HG03139 (cell line): ENCODE results near the gene ERC2.

Experiments
- ATAC-seq: cut with Tn5 transposase; IDR thresholded peaks from one replicate; pipeline ENCODE4 v1.9.1; 2021; ENCODE audit not compliant: unreplicated experiment

ERC2 gene

DNA sequence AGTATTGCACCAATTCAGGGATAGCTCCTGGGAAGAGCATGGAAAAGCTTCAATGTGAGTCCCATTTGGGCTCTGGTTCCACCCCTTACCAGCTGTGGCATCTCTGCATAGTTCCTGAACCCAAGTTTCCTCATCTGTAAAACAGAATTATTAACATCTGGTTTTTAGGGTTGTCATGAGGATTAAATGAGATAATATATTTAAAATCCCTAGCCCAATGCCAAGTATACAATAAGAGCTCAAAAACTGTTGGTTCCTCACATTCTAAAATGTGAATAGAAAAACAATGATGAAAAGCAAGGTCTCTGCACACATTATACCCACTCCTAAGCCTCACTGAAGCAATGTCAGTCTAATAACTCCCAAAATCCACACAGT is 743.9 kb downstream of the ERC2 start:
- ATAC-seq: no peak

DNA sequence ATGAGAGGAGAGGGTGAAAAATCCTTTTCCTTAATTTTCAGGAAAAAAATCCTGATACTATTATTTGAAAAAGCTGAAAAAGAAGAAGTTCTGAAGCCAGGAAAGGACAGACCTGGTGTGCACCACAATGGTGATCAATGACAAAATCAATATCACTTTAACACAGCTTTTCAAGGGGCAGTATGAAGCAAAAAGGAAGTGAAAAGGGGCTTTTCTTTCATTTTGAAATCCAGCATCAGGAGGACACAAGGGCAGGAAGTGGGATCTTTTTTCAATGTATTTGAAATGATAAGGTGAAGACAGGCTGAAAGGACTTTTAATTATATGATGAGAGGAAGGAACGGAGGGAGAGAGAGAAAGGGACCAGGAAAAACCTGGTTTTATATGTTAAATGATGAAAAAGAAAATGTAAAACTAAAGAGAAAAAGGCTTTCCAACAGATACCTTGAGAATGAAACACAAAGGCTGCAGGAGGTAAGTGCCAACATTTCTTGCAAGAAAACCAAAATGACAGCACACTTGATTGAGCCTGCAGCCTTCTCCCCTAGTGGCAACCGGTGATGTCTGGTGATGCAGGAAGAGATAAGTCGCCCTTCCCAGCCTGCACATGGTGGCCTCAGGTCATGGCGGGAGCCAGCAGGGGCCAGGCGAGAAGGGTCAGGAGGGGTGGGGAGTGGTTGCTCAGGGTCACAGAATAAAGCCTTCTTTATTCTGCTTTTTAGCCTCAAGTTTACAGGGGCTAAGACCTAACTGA is 744.4 kb downstream of the ERC2 start:
- ATAC-seq: no peak

DNA sequence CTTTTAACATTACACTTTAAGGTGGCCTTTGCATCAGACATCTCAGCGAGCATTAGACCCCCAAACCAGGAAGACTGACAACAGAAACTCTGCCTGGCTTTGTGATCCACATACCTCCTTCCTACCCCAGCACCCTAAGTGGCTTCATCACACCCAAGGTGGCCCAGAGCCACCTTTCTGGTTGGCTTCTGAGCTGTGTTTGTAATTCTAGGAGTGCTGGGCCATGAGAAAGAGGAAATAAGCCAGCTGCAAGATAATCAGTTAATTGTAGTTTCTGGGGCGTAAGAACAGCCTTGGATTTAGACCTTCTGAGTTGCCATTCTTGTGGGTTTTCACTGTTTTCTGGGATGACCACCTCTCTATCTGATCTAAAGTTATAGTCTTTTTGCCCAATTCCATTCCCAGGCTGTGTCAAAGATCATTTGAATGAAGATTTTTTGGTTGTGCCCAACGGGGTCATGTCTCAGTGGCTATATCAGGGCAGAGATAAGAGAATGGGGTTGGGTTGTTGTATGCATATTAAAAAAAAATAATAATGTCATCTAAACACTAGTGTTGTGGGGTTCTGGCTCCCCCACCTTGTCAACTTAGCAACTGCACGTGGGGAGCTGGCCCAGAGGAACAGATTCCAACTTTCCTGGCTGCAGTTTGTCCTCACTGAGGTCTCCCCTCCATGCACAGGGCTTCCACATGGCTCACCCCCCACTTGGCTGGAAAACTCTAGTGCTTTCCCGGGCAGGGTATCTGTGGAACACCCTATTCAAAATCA is 746.4 kb downstream of the ERC2 start:
- no peak for ATAC-seq

DNA sequence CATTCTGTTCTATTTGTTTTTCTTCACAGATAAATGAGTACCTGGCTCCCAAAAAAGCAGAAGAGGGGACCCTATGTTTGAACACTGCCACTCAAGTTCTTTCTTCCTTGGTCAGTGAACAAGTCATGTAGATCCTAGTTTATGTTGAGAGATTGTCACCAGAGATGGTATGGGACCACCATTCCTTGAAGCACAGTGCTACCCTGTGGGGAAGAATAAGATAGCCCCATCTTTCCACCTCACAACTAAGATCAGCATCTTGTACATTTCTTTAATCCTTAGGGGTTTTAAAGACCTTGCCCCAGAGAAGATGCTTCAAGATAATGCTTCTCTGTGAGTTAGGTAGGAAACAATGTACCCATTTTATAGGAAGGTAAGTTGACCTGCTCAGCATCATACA is 747.7 kb downstream of the ERC2 start:
- no peak for ATAC-seq

DNA sequence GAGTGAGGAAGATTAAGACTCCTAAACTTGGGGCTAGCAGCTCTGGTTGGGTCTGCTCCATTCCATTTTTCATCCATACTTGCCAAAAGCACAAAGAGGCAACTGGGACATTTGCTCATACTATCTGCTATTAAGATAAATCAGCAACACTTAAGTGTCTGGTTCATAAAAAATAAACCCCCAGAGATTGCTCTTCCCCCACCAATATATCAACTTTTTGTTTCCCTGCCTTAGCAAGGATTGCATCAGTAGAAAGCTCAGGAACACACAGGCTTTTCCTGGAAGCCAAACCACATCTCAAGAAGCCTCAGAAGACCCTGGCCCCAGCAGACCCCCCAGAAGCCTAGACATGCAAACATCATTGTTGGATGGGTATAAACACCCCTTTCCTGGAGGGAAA is 748.8 kb downstream of the ERC2 start:
- ATAC-seq: no peak

DNA sequence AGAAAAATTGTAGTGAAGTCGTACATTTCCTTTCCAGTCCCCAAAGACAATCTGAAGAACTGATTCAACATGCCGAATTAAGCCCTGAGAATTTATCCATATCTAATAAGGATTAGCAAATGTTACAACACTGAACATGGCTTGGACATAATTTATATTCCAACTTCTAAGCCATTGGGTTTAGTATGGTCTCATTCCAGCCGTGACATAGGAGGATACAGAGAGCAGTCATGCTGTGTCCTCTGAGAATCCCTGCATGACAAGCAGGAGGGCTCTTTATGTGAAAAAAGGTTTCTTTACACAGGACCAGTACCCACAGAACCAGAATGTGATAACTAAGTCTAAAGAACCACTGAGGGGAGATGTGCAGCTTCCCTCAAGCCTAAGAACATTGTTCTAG is 749.3 kb downstream of the ERC2 start:
- no peak for ATAC-seq

DNA sequence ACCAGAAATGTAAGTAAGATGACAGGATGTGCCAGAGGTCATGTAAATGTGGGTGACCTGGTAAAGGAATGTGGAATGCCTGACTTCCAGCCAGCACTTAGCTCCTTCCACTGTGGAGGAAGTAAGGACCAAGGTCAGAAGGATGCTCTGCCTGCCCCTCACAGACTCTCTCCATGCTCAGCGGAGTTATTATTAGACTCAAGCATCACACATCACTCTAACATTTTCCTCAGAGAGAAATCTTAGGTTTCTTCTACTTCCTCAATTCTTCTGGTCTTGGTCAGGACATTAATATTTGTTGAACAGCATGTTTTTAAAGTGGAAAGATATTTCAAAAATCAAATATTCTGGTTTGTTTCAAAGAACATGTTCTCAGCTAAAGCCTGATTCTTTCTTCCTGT is 749.7 kb downstream of the ERC2 start:
- ATAC-seq: no peak

DNA sequence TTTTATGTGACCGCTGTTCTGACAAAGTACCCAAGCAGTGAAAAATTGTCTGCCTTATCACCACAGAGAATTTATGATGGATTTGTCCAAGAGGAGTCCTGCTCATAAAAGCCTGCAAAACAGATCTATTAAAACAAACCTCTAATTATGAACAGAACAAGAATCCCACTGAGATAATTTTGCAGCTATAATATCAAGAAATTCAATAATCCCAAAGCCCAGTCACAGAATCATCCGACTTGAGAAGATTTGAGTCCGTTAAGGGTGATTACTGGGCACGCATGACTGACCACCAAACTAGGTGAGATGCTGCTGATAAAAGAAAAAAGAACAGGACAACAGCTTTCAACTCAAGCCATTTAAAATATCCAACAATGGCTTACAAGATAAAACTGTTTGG is 750.2 kb downstream of the ERC2 start:
- ATAC-seq: no peak

DNA sequence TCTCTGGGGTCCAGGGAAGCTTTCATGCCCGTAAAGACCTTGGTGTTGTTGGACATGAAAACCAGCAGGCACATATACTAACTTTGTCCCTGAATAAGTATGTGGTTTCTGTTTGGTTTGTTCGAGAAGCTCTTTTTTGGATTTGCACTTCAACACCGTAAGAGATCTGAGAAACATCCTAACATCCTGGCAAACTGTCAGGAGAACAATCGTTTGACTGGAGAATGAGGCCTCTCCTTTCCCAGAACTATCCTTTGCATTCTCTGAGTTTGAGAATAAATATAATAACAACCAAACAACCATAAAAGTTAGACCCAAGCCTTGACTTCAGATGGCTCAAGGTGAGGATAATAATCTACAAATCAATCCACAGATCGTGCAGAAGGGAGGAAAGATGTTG is 750.8 kb downstream of the ERC2 start:
- no peak for ATAC-seq

DNA sequence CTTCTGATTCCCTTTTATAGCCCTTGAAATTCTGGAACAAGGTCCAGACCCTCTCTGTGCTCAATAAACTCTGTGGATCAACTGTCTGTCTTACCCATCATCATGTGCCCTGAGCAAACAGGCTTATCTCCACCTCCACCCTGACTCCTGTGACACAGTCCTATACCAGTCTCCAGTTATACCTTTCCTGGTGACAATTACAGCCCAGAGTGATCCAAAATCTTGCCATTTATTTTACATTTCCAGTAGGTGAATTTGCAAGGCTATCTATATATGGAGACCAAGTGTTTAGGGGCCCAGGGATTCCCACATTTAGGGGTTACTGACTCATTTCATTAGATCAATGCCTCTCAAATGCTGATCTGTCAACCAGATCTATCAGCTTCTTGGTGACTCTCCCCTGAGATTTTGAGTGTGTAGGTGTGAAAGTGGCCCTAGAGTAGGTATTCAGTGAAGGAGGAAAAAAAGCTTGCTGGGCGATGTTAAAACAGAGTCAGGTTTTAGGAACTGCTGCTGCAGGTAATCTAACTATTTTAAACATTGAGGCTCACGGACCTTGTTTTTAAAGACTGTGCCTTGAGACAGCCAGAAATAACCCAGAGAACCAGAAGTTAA is 751.5 kb downstream of the ERC2 start:
- no peak for ATAC-seq

DNA sequence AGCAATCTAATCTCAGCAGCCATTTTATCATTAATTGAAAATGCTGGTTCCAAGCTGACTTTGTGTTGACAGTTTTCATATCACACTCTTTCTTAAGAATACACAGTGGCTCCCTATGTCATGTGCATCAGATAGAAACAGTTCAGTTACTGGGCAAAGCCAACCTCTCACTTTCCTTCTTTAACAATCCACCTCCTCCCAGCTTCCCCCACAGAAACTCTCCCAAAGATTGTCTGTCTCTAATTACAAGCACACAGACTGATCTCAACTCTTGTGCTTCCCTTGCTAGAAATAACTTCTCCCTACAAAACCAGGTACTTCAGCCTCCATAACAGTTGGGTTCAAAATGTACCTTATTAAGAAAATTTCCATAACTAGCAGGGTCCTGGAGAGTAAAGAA is 752.2 kb downstream of the ERC2 start:
- ATAC-seq: no peak

DNA sequence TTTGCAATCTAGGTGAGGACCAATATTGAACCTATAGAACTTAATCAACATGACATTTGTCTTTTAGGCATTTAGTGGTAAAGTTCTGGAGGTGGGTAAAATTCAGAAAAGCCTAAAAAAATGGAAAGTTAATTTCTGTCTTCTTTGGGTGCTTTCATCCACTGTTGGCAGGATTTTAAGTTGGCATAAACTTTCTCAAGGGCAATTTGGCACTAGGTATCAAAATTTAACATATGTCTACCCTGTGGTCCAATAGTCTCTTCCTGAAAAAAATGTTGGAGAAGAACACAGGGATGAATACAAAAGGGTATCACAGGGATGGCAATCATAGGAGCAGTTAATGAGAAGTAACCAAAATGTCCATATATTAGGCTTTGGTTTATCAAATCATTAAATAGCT is 754.2 kb downstream of the ERC2 start:
- ATAC-seq: no peak

DNA sequence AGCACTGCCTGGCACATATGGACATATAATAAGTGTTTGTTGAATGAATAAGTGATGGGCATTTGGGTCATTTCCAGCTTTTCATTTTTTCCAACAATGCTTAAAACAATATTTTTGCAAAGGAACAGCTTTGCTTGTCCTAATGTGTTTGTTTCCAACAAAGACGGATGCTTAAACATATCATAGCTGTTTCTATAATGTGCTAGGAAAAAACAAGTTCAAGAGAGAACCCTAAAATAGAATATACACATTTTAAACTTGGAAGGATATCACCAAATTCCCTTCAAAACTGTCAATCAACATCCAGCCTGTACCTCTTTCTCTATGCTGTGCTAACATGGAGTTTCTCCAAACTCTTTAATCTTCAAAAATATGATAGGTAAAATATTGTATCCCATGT is 756.6 kb downstream of the ERC2 start:
- ATAC-seq: no peak

DNA sequence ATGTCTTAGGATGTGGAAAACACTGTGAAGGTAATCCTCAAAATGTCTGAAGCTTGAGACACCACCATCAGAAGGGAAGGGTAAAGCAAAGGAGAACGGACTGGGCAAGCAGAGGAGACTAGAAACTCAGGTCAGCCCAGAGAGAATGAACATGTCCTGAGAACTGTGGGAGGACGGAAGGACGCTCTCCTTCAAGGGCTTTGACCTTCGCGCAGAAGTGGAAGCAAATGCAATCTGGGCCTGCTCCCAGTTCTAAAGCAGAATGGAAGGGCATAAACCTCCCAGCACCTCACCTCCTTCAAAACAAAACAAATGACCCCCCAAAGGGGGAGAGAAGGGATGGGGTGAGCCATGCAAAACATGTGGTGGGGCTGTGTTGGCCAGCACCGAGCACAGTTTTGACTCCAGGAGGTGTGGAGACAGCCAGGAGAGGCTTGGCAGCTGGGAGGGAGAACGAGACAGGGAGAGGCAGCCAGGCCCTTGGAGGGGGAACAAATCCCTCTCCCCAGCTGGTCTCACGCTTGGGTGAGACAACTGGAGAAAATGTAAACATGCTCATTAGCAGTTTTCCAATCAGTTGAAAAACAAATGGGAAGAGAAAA is 758.8 kb downstream of the ERC2 start:
- ATAC-seq: no peak

DNA sequence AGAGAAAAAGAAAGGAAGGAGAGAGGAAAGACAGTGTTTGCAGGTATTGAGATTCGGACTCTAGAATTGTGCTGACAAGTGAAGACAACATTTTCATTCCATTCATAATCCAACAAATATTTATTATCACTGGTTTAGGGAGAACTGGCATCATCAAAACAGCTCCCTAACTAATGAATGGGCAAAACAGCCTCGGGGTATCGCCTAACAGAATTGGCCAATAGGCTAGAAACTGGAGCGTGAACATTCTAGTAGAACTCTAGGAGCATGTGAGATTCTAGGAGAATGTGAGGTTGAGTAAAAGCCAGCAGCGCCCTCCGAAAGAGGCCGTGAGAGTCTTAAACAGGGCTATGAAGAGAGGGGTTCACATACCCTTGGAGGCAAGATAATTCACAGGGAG is 759.3 kb downstream of the ERC2 start:
- no peak for ATAC-seq

DNA sequence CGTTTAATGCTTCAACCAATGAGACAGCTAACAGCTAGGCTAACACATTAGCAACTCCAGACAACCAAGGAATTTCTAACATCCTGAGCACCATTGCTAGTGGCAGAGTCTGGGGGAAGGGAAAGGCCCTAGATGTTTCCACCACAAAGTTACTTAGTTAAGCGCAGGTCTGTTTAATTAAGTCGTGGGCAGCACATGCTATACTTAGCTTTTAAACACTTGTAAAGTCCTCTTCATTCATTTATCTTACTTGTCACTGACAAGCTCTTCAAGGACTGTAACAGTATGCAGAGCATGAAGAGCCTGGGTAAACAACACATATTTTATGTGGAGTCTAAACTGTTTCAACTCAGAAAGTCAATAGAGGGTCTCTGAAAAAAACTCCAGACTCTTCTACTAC is 760.0 kb downstream of the ERC2 start:
- ATAC-seq: no peak

DNA sequence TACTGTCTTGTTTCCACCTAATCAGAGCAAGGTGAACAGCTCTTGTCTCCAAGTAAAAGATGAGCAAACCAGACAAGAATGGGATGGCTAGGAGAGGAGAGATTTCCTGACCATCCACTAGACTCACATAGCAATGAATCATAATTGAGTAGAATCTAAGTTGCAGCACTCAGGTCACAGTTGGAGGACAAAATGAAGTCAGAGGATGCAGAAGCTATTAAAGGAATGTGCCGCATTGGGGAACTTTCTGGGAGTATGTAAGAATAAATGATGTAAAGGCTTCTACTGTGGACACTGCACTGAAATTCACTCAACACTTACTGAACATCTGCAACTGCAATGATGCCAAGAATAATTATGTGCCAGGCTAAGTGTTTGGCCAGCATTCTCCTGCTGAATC is 763.7 kb downstream of the ERC2 start:
- no peak for ATAC-seq

DNA sequence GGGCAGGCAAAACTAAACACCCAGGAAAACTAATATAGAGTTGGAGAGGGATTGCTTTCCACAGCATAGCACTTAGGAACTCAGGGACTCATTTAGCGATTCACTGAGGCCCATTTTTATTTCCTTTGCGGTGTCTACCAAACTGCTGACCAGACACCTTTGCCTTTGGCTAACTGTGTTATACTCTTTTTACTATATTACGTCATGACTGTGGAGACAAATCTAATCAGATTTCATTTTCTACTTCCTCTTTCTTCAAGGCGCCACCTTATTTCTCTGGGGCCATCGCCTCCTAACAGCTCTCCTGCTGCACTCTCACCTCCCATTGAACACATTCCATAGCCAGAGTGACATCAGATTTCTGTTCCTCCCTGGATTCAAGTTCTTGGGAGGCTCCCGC is 765.4 kb downstream of the ERC2 start:
- no peak for ATAC-seq

DNA sequence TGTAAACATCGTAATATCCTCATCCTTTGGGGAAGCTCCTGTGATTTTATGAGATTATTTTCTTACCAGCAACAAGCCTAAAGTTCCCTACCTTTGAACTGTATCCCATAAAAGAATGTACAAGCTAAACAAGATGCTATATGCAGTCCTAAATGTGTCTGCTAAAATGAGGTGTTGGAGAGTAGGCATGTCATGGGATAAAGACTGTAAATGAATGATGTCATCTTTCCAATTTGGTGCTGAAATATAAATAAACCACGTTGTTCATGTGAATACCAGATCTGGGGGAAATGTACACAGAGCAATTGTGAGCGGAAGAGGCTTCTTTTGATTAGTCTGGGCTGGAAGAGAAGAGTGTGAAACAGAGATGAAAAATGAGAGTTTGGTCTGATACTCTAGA is 766.3 kb downstream of the ERC2 start:
- ATAC-seq: no peak

DNA sequence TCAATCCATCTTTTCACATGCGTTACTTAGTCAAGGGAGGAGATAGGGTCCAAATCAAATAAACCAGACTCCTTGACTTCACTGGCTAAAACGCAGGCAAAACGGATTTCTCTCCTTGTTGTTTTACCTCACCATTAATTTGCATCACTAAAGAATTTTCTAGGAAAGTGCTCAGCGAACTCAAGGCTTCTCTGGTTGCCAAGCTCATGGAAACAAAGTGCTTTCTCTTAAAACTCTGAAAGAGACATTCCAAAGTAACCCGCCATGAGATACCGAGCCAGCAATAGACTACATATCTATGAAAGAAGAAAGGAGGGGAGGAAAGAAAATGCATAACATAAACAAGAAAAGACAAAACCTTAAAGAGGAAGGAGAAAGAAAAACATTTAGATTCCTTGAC is 769.4 kb downstream of the ERC2 start:
- no peak for ATAC-seq

DNA sequence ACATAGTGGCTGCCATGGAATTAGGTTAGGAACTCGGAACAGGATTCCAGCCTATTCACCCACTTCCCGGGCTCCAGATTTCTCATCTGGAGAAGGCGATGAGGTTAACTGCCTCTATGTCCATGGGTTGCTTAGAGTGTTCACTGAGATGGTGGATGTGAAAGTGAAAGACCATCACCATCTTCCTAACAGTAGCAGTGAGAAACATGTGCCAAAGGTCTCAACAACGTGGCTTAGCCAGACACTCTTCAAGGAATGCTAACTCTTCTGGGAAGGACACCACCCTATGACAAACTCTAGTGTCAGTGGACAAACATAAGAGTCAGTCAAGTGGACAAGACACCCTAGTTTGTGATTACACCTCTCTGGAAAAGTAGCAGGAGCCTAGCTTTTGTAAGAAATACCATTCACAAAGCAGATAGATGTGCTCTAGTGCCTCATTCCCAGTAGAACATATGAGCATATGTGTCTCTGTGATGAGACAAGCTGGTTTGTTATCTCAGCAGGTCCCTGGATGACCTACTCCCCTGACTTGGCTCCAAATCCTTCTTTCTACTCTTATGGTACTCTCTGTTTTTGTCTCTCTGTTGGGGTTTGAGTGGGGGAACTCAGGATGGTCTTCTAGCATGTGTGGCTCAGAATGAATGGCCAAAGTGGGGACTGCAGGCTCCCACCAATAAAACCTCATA is 770.9 kb downstream of the ERC2 start:
- no peak for ATAC-seq
